AG04450 (cell line): ENCODE data around the gene COL23A1. TPM values are rescaled to one million over a fixed set of nuclear protein-coding genes. Genes with fewer than 3 reads are reported as not detected.
A peak's percentile ranks its signal among the peaks of the same experiment; 100 is the strongest.

Experiments
- CTCF ChIA-PET: fragments of 300-600, 350-600 bp; formaldehyde crosslinking; extraction: SDS; loops from one replicate; lab custom pipeline; 2022; ENCODE audit warnings: antibody characterized with exemption, inconsistent platforms; lab: Charles Lee
- POLR2A ChIA-PET: fragments of 350-600 bp; formaldehyde crosslinking; extraction: SDS; loops from one replicate; lab custom pipeline; 2021; ENCODE audit warnings: antibody characterized with exemption, inconsistent platforms; lab: Yijun Ruan, JAX
- DNase-seq: peaks from one replicate; pipeline ENCODE4 v3.0.0-alpha.2; 2011; ENCODE audit warnings: low read depth, low spot score
- H3K27ac ChIP-seq: one replicate; pipeline ENCODE4 v1.5.1; 2012; ENCODE audit warnings: low read depth, low read length, control low read depth
- H3K27me3 ChIP-seq: one replicate; pipeline ENCODE4 v1.6.0; 2012; ENCODE audit warnings: low read length; ENCODE audit not compliant: control insufficient read depth, insufficient read depth
- H3K4me3 ChIP-seq: 2 replicates; pipeline ENCODE4 v1.5.1; 2011; ENCODE audit warnings: mild to moderate bottlenecking, low read depth, low read length, control low read depth
- H3K9me3 ChIP-seq: 2 replicates; pipeline ENCODE4 v1.5.1; 2012; ENCODE audit warnings: low read length; ENCODE audit not compliant: control insufficient read depth, insufficient read depth
- CTCF ChIP-seq: IDR thresholded peaks from 2 replicates; pipeline ENCODE4 v1.5.1; 2011; ENCODE audit warnings: low read depth, low read length, control low read depth, inconsistent platforms
- polyA plus RNA-seq: library from polyadenylated mRNA; depleted of rRNA; stranded (reverse); fragments of >200 nt; gene quantifications from 2 replicates; pipeline ENCODE4 v1.2.3, GENCODE V29; 2011

The COL23A1 gene
- polyA plus RNA-seq, 1 experiment, result not detected

GRCh38 chr5:178234750-178235587, 355.2 kb downstream of the COL23A1 start:
- Histone ChIP-seq H3K27ac (no peak overlapping the region), H3K4me3 (no peak overlapping the region), H3K27me3 (no peaks in the 10 kb centered on the region), H3K9me3 (no peaks in the 10 kb centered on the region; the same call in 1 of the 2 replicates)
- ChIA-PET POLR2A (interaction anchor here (0.7 to 1.0 kb wide), 2 partner anchors 31 to 1389 kb away, joined by 3 to 7 read pairs; partner anchors contain the start of genes HNRNPAB and HNRNPH1), CTCF (interaction anchor here (0.5 to 1.6 kb wide), 12 partner anchors 9 to 366 kb away, joined by 3 to 10 read pairs (median 6); partner anchors contain the start of gene COL23A1)
- DNase-seq, result no peak
- TF ChIP-seq CTCF, result peak; percentile 71

- TF ChIP-seq CTCF, result no peak
- H3K9me3 ChIP-seq, result no peaks in the 10 kb centered on the region; the same call in 1 of the 2 replicates
- CTCF ChIA-PET, result interaction anchor here (0.8 to 1.6 kb wide), 11 partner anchors 9 to 367 kb away, joined by 3 to 10 read pairs (median 5); partner anchors contain the start of gene COL23A1
- H3K4me3 ChIP-seq, result no peak overlapping the region
- no peaks in the 10 kb centered on the region for H3K27me3 ChIP-seq
- no peak for DNase-seq
- H3K27ac ChIP-seq, result no peak overlapping the region
- POLR2A ChIA-PET, result interaction anchor here (0.7 kb wide), 2 partner anchors 9 to 394 kb away, joined by 3 to 4 read pairs; no protein-coding TSS in a partner anchor
These were observed 356.0 kb downstream of the COL23A1 start for GRCh38 chr5:178234121-178234749.

GRCh38 chr5:178232920-178233429, 357.2 kb downstream of the COL23A1 start:
- DNase-seq, result no peak

GRCh38 chr5:178232124-178232919, 357.9 kb downstream of the COL23A1 start, which contains the start of gene PHYKPL:
TSS of gene PHYKPL (minus strand) at chr5:178232802. CDS start at chr5:178232550, 252 bp downstream.
- H3K27me3 ChIP-seq, result no peaks in the 10 kb centered on the region
- peak within 1 kb of the TSS; percentile 57 for H3K27ac ChIP-seq
- DNase-seq, result no peak
- H3K4me3 ChIP-seq, result peak within 1 kb of the TSS; percentile 86
- peaks cover 5% of the 10 kb centered on the region for H3K9me3 ChIP-seq
- ChIA-PET POLR2A (interaction anchor here (0.7 to 2.3 kb wide), 4 partner anchors 12 to 28 kb away, joined by 3 to 12 read pairs (median 6); partner anchors contain the start of gene HNRNPAB), CTCF (no interaction called here)
- no peak for TF ChIP-seq CTCF

More at GRCh38 chr5:178232920-178233429, 357.2 kb downstream of the COL23A1 start:
- TF ChIP-seq CTCF, result no peak
- H3K27ac ChIP-seq, result peak overlapping the region; percentile 47
- CTCF ChIA-PET, result no interaction called here
- no peaks in the 10 kb centered on the region; the same call in 1 of the 2 replicates for H3K9me3 ChIP-seq
- peak overlapping the region; percentile 86 for H3K4me3 ChIP-seq
- POLR2A ChIA-PET, result interaction anchor here (0.7 to 2.3 kb wide), 3 partner anchors 12 to 29 kb away, joined by 5 to 12 read pairs (median 6); partner anchors contain the start of gene HNRNPAB
- H3K27me3 ChIP-seq, result no peaks in the 10 kb centered on the region
